HepG2 (cell line): Measurements from ENCODE around the gene ETFA. TPM values are rescaled to one million over a fixed set of nuclear protein-coding genes. Genes with fewer than 3 reads are reported as not detected.
A peak's percentile ranks its signal among the peaks of the same experiment; 100 is the strongest.

Source experiments
- ATF7 ChIP-seq, 2 experiments: fragments of 450-650 bp in 1 of 2; sonication (generic) in 1 of 2; formaldehyde crosslinking in 1 of 2; IDR thresholded peaks; 2 replicates each; pipeline versions ENCODE4 v1.4.0 to v1.6.1; 2016 to 2020; ENCODE audit warnings: antibody characterized with exemption in 1 of 2, mild to moderate bottlenecking in 1 of 2, missing genetic modification reagents in 1 of 2
- RELA ChIP-seq: sonication (generic); formaldehyde crosslinking; IDR thresholded peaks from 2 replicates; pipeline ENCODE4 v1.4.0; 2020; ENCODE audit warnings: missing genetic modification reagents
- TAF1 ChIP-seq: sonication (generic); formaldehyde crosslinking; IDR thresholded peaks from 2 replicates; pipeline ENCODE4 v1.4.0; 2020; ENCODE audit warnings: missing genetic modification reagents
- TCF12 ChIP-seq, 2 experiments: fragments of 450-650 bp in 1 of 2; sonication (generic) in 1 of 2; formaldehyde crosslinking in 1 of 2; IDR thresholded peaks; 2 replicates each; pipeline versions ENCODE4 v1.6.1 to v1.8.0; 2017 to 2022; ENCODE audit warnings: antibody characterized with exemption in 1 of 2, mild to moderate bottlenecking in 1 of 2, missing genetic modification reagents in 1 of 2, moderate library complexity in 1 of 2
- ZNF563 ChIP-seq: sonication (generic); formaldehyde crosslinking; IDR thresholded peaks from 2 replicates; pipeline ENCODE4 v1.8.0; 2022; ENCODE audit warnings: mild to moderate bottlenecking, moderate library complexity, missing genetic modification reagents
- ZNF607 ChIP-seq: sonication (generic); formaldehyde crosslinking; IDR thresholded peaks from 2 replicates; pipeline ENCODE4 v1.5.1; 2020; ENCODE audit warnings: missing genetic modification reagents, mild to moderate bottlenecking, borderline replicate concordance
- polyA plus RNA-seq, 8 experiments: library from polyadenylated mRNA; depleted of rRNA in 3 of 8; stranded (reverse) in 7 of 8; unstranded in 1 of 8; fragments of >200 nt; fragmentation: Illumina TruSeq in 4 of 8; extraction: Trizol in 4 of 8; gene quantifications; 2 replicates each; pipeline versions ENCODE4 v1.2.1 to v1.2.3, GENCODE V29; 2011 to 2016; ENCODE audit warnings: low read depth in 4 of 8, missing spikeins in 1 of 8, mixed read lengths in 1 of 8; ENCODE audit not compliant: insufficient read depth in 1 of 8
- total RNA-seq, 5 experiments: library from RNA; depleted of rRNA; stranded (reverse); fragments of >200 nt; fragmentation: Illumina TruSeq; extraction: Trizol; gene quantifications; 2 replicates each; pipeline ENCODE4 v1.2.3, GENCODE V29; 2016; ENCODE audit warnings: low read depth in 1 of 5
- TF ChIP-seq, protein P1 (sequence below): sonication (generic); formaldehyde crosslinking; IDR thresholded peaks from 2 replicates; pipeline ENCODE4 v1.4.0; 2020; ENCODE audit warnings: mild to moderate bottlenecking, missing genetic modification reagents
- TF ChIP-seq, protein P2 (sequence below): sonication (generic); formaldehyde crosslinking; IDR thresholded peaks from 2 replicates; pipeline ENCODE4 v1.4.0; 2020; ENCODE audit warnings: low read depth, missing genetic modification reagents
- TF ChIP-seq, protein P3 (sequence below): sonication (generic); formaldehyde crosslinking; IDR thresholded peaks from 2 replicates; pipeline ENCODE4 v1.9.0; 2022; ENCODE audit warnings: missing genetic modification reagents, mild to moderate bottlenecking, borderline replicate concordance
- TF ChIP-seq, protein P4 (sequence below): sonication (generic); formaldehyde crosslinking; IDR thresholded peaks from one replicate; pipeline ENCODE4 v1.5.1; 2020; ENCODE audit warnings: mild to moderate bottlenecking, missing genetic modification reagents; ENCODE audit errors: not compliant biosample characterization

ETFA gene
- total and polyA plus RNA-seq, 2 of the 13 experiments (the other 11 are each of a cell fraction or from before 2014, with no cell fraction given) = 291 to 396 TPM

DNA sequence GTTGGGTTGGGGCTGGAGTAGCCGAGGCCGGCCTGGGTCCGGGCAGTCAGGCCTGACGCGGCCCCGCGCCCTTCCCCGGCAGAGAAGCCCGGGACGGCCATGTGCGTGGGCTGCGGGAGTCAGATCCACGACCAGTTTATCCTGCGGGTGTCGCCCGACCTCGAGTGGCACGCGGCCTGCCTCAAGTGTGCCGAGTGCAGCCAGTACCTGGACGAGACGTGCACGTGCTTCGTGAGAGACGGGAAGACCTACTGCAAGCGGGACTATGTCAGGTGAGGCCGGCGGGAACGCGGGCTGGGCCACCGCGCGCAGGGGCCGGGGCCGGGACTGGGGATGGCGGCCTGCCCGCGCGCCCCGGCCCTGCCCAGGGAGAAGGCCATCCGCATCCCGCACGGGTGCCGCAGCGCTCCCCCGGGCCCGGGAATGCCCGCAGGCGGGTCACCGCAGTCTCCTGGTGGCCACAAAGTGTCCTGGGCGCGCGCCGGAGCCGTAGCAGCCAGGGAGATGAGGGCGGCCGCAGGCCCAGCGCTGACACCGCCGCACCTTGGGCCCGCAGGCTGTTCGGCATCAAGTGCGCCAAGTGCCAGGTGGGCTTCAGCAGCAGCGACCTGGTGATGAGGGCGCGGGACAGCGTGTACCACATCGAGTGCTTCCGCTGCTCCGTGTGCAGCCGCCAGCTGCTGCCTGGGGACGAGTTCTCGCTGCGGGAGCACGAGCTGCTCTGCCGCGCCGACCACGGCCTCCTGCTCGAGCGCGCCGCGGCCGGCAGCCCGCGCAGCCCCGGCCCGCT is 26.6 kb upstream of the ETFA start (continued):
- TF ChIP-seq, protein P1, sequence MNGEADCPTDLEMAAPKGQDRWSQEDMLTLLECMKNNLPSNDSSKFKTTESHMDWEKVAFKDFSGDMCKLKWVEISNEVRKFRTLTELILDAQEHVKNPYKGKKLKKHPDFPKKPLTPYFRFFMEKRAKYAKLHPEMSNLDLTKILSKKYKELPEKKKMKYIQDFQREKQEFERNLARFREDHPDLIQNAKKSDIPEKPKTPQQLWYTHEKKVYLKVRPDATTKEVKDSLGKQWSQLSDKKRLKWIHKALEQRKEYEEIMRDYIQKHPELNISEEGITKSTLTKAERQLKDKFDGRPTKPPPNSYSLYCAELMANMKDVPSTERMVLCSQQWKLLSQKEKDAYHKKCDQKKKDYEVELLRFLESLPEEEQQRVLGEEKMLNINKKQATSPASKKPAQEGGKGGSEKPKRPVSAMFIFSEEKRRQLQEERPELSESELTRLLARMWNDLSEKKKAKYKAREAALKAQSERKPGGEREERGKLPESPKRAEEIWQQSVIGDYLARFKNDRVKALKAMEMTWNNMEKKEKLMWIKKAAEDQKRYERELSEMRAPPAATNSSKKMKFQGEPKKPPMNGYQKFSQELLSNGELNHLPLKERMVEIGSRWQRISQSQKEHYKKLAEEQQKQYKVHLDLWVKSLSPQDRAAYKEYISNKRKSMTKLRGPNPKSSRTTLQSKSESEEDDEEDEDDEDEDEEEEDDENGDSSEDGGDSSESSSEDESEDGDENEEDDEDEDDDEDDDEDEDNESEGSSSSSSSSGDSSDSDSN (CRISPR knock-in tag) = peak; percentile 85
- TF ChIP-seq, protein P2, sequence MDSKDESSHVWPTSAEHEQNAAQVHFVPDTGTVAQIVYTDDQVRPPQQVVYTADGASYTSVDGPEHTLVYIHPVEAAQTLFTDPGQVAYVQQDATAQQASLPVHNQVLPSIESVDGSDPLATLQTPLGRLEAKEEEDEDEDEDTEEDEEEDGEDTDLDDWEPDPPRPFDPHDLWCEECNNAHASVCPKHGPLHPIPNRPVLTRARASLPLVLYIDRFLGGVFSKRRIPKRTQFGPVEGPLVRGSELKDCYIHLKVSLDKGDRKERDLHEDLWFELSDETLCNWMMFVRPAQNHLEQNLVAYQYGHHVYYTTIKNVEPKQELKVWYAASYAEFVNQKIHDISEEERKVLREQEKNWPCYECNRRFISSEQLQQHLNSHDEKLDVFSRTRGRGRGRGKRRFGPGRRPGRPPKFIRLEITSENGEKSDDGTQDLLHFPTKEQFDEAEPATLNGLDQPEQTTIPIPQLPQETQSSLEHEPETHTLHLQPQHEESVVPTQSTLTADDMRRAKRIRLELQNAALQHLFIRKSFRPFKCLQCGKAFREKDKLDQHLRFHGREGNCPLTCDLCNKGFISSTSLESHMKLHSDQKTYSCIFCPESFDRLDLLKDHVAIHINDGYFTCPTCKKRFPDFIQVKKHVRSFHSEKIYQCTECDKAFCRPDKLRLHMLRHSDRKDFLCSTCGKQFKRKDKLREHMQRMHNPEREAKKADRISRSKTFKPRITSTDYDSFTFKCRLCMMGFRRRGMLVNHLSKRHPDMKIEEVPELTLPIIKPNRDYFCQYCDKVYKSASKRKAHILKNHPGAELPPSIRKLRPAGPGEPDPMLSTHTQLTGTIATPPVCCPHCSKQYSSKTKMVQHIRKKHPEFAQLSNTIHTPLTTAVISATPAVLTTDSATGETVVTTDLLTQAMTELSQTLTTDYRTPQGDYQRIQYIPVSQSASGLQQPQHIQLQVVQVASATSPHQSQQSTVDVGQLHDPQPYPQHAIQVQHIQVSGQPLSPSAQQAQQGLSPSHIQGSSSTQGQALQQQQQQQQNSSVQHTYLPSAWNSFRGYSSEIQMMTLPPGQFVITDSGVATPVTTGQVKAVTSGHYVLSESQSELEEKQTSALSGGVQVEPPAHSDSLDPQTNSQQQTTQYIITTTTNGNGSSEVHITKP (CRISPR knock-in tag) = no peak
- no peak for TF ChIP-seq RELA (CRISPR knock-in tag)
- TF ChIP-seq, protein P3, sequence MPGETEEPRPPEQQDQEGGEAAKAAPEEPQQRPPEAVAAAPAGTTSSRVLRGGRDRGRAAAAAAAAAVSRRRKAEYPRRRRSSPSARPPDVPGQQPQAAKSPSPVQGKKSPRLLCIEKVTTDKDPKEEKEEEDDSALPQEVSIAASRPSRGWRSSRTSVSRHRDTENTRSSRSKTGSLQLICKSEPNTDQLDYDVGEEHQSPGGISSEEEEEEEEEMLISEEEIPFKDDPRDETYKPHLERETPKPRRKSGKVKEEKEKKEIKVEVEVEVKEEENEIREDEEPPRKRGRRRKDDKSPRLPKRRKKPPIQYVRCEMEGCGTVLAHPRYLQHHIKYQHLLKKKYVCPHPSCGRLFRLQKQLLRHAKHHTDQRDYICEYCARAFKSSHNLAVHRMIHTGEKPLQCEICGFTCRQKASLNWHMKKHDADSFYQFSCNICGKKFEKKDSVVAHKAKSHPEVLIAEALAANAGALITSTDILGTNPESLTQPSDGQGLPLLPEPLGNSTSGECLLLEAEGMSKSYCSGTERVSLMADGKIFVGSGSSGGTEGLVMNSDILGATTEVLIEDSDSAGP = peak; percentile 67
- TF ChIP-seq ZNF563 (CRISPR knock-in tag) = peak; percentile 95
- peak; percentile 67 for TF ChIP-seq TAF1 (CRISPR knock-in tag)
- TF ChIP-seq, protein P4, sequence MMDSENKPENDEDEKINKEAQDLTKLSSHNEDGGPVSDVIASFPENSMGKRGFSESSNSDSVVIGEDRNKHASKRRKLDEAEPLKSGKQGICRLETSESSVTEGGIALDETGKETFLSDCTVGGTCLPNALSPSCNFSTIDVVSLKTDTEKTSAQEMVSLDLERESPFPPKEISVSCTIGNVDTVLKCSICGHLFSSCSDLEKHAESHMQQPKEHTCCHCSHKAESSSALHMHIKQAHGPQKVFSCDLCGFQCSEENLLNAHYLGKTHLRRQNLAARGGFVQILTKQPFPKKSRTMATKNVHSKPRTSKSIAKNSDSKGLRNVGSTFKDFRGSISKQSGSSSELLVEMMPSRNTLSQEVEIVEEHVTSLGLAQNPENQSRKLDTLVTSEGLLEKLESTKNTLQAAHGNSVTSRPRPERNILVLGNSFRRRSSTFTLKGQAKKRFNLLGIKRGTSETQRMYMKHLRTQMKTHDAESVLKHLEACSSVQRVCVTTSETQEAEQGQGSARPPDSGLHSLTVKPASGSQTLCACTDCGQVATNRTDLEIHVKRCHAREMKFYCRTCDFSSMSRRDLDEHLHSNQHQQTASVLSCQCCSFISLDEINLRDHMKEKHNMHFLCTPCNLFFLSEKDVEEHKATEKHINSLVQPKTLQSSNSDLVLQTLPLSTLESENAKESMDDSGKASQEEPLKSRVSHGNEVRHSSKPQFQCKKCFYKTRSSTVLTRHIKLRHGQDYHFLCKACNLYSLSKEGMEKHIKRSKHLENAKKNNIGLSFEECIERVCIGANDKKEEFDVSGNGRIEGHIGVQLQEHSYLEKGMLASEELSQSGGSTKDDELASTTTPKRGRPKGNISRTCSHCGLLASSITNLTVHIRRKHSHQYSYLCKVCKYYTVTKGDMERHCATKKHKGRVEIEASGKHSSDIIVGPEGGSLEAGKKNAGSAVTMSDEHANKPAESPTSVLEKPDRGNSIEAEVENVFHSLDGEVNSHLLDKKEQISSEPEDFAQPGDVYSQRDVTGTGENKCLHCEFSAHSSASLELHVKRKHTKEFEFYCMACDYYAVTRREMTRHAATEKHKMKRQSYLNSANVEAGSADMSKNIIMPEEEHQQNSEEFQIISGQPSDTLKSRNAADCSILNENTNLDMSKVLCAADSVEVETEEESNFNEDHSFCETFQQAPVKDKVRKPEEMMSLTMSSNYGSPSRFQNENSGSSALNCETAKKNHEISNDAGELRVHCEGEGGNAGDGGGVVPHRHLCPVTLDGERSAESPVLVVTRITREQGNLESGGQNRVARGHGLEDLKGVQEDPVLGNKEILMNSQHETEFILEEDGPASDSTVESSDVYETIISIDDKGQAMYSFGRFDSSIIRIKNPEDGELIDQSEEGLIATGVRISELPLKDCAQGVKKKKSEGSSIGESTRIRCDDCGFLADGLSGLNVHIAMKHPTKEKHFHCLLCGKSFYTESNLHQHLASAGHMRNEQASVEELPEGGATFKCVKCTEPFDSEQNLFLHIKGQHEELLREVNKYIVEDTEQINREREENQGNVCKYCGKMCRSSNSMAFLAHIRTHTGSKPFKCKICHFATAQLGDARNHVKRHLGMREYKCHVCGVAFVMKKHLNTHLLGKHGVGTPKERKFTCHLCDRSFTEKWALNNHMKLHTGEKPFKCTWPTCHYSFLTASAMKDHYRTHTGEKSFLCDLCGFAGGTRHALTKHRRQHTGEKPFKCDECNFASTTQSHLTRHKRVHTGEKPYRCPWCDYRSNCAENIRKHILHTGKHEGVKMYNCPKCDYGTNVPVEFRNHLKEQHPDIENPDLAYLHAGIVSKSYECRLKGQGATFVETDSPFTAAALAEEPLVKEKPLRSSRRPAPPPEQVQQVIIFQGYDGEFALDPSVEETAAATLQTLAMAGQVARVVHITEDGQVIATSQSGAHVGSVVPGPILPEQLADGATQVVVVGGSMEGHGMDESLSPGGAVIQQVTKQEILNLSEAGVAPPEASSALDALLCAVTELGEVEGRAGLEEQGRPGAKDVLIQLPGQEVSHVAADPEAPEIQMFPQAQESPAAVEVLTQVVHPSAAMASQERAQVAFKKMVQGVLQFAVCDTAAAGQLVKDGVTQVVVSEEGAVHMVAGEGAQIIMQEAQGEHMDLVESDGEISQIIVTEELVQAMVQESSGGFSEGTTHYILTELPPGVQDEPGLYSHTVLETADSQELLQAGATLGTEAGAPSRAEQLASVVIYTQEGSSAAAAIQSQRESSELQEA (CRISPR knock-in tag) = no peak
- TF ChIP-seq ATF7 (IDR thresholded peaks at IDR 0.05) = no peak
- 0 out of 2 replicates have a peak, but pooled peaks have one; percentile 24 for TF ChIP-seq ATF7 (CRISPR knock-in tag; IDR thresholded peaks at IDR 0.05)
- TF ChIP-seq TCF12 (IDR thresholded peaks at IDR 0.05) = no peak
- no peak for TF ChIP-seq TCF12 (CRISPR knock-in tag; IDR thresholded peaks at IDR 0.05)
- TF ChIP-seq ZNF607 (CRISPR knock-in tag) = peak; percentile 60; the same call in 1 of the 2 replicates
